Endodermal cell (in vitro differentiated cells): ENCODE measurements around the gene PPP1R37. TPM values are rescaled to one million over a fixed set of nuclear protein-coding genes. Genes with fewer than 3 reads are reported as not detected.

Experiments
- DNase-seq: peaks from one replicate; pipeline ENCODE4 v3.0.0-alpha.2; 2017
- H3K27ac ChIP-seq: 2 replicates; pipeline ENCODE4 v1.5.1; 2013; ENCODE audit warnings: mild to moderate bottlenecking, low read depth, low read length, moderate library complexity
- H3K27me3 ChIP-seq: 2 replicates; pipeline ENCODE4 v1.6.1; 2013; ENCODE audit warnings: mild to moderate bottlenecking, low read length, moderate library complexity; ENCODE audit not compliant: insufficient read depth, control insufficient read depth, poor library complexity, severe bottlenecking
- H3K36me3 ChIP-seq: 2 replicates; pipeline ENCODE4 v1.7.0; 2013; ENCODE audit warnings: mild to moderate bottlenecking, low read length, moderate library complexity; ENCODE audit not compliant: control insufficient read depth, insufficient read depth
- H3K4me1 ChIP-seq: one replicate; pipeline ENCODE4 v1.7.0; 2013; ENCODE audit warnings: low read length; ENCODE audit not compliant: control insufficient read depth, insufficient read depth
- H3K4me3 ChIP-seq: 2 replicates; pipeline ENCODE4 v1.5.1; 2013; ENCODE audit warnings: mild to moderate bottlenecking, low read length, moderate library complexity
- H3K9ac ChIP-seq: 2 replicates; pipeline ENCODE4 v1.6.1; 2013; ENCODE audit warnings: mild to moderate bottlenecking, low read length, moderate library complexity; ENCODE audit not compliant: poor library complexity, severe bottlenecking; ENCODE audit errors: extremely low read depth
- H3K9me3 ChIP-seq: 2 replicates; pipeline ENCODE4 v1.6.1; 2013; ENCODE audit warnings: mild to moderate bottlenecking, low read length, moderate library complexity; ENCODE audit not compliant: control insufficient read depth
- H3K27ac Mint-ChIP-seq: 2 replicates; pipeline ENCODE4 v1.8.0; 2020; ENCODE audit warnings: mixed read lengths
- H3K27me3 Mint-ChIP-seq: 2 replicates; pipeline ENCODE4 v1.8.0; 2021; ENCODE audit warnings: mild to moderate bottlenecking, mixed read lengths; ENCODE audit not compliant: insufficient read depth
- H3K36me3 Mint-ChIP-seq: 2 replicates; pipeline ENCODE4 v1.8.0; 2020; ENCODE audit warnings: low read depth, mixed read lengths
- H3K4me1 Mint-ChIP-seq: 2 replicates; pipeline ENCODE4 v1.8.0; 2020; ENCODE audit warnings: mixed read lengths
- H3K4me3 Mint-ChIP-seq: 2 replicates; pipeline ENCODE4 v1.8.0; 2020; ENCODE audit warnings: mild to moderate bottlenecking, moderate library complexity, mixed read lengths
- H3K9me3 Mint-ChIP-seq: 2 replicates; pipeline ENCODE4 v1.8.0; 2020; ENCODE audit warnings: mild to moderate bottlenecking, mixed read lengths
- CTCF ChIP-seq: fragments of 200-600 bp; sonication (generic); conservative IDR thresholded peaks from 2 replicates; pipeline ENCODE4 v1.5.0; 2021; ENCODE audit warnings: antibody characterized with exemption, mild to moderate bottlenecking
- WGBS, 2 experiments: methylation state at CpG; one replicate each; pipeline versions ENCODE4 v1.1.5 to v1.1.7; 2013; ENCODE audit warnings: missing lambda C conversion rate in 2 of 2, mixed read lengths in 1 of 2; ENCODE audit not compliant: insufficient coverage in 1 of 2, insufficient read length in 1 of 2; 5-methylcytosine and 5-hydroxymethylcytosine counted together
- total RNA-seq, 2 donors: library from RNA; stranded (reverse); fragmentation: NEBNext Ultra II Directional in 1 of 2; extraction: Animal tissue kit (Norgen Biotek cat#: 25700) in 1 of 2; gene quantifications; 2 replicates in 1 of 2; 3 replicates in 1 of 2; pipeline ENCODE4 v1.2.1, GENCODE V29; 2021

The PPP1R37 gene
- total RNA-seq, 2 donors from 2014 or later: 23.6 to 32.5 TPM

GRCh38 chr19:45150751-45151281 lies 57.8 kb downstream of the PPP1R37 start:
- 89 to 94% methylated on average over 3 to 4 of the region's 4 CpGs for WGBS, 2 experiments
- H3K36me3 ChIP-seq: peaks cover 8% of the 10 kb centered on the region
- H3K4me1 ChIP-seq: peaks cover 6% of the 10 kb centered on the region
- no peak for DNase-seq
- H3K4me1 Mint-ChIP-seq: peaks cover 8% of the 10 kb centered on the region
- no peak overlapping the region for H3K9ac ChIP-seq
- peaks cover 13% of the 10 kb centered on the region for H3K36me3 Mint-ChIP-seq
- H3K9me3 Mint-ChIP-seq: peaks cover 4% of the 10 kb centered on the region
- H3K27ac ChIP-seq: no peak overlapping the region
- peaks cover 50% of the 10 kb centered on the region for H3K27me3 Mint-ChIP-seq
- H3K9me3 ChIP-seq: no peaks in the 10 kb centered on the region
- no peak overlapping the region for H3K4me3 Mint-ChIP-seq
- peaks cover 3% of the 10 kb centered on the region for H3K27me3 ChIP-seq
- no peak overlapping the region for H3K4me3 ChIP-seq
- no peak for TF ChIP-seq CTCF
- no peak overlapping the region for H3K27ac Mint-ChIP-seq

- WGBS, 2 experiments: 79 to 98% methylated on average over 2 to 7 of the region's 7 CpGs
- Mint-ChIP-seq H3K4me3 (no peak overlapping the region), H3K4me1 (peaks cover 9% of the 10 kb centered on the region), H3K27me3 (peaks cover 54% of the 10 kb centered on the region), H3K36me3 (peaks cover 10% of the 10 kb centered on the region), H3K27ac (no peak overlapping the region), H3K9me3 (peaks cover 4% of the 10 kb centered on the region)
- Histone ChIP-seq H3K27me3 (peaks cover 3% of the 10 kb centered on the region), H3K27ac (no peak overlapping the region), H3K9ac (no peak overlapping the region), H3K36me3 (peaks cover 4% of the 10 kb centered on the region), H3K4me1 (peaks cover 9% of the 10 kb centered on the region), H3K9me3 (no peaks in the 10 kb centered on the region), H3K4me3 (no peak overlapping the region)
- DNase-seq: no peak
- no peak for TF ChIP-seq CTCF
These were observed 58.3 kb downstream of the PPP1R37 start for GRCh38 chr19:45151320-45151719.

GRCh38 chr19:45151821-45152503 lies 59.0 kb downstream of the PPP1R37 start:
- peak; percentile 70 for DNase-seq
- H3K9me3 Mint-ChIP-seq: peaks cover 4% of the 10 kb centered on the region
- 82 to 89% methylated on average over 51 to 64 of the region's 64 CpGs for WGBS, 2 experiments
- no peak overlapping the region for H3K9ac ChIP-seq
- no peaks in the 10 kb centered on the region for H3K9me3 ChIP-seq
- peaks cover 10% of the 10 kb centered on the region for H3K36me3 Mint-ChIP-seq
- no peak for TF ChIP-seq CTCF
- peaks cover 3% of the 10 kb centered on the region for H3K27me3 ChIP-seq
- H3K27ac Mint-ChIP-seq: no peak overlapping the region
- no peak overlapping the region for H3K27ac ChIP-seq
- H3K4me1 ChIP-seq: peaks cover 12% of the 10 kb centered on the region
- H3K27me3 Mint-ChIP-seq: peaks cover 59% of the 10 kb centered on the region
- H3K4me3 Mint-ChIP-seq: no peak overlapping the region
- H3K4me1 Mint-ChIP-seq: peaks cover 10% of the 10 kb centered on the region
- no peaks in the 10 kb centered on the region for H3K36me3 ChIP-seq
- H3K4me3 ChIP-seq: no peak overlapping the region
